ENCODE results near the gene SCAF8.

- no peak for TF ChIP-seq POLR2A (IDR thresholded peaks at IDR 0.05; ENCODE audit: low read depth, low read length)
- TF ChIP-seq POLR2AphosphoS5 (IDR thresholded peaks at IDR 0.05; ENCODE audit: low read depth, low read length) = no peak
- no peak for TF ChIP-seq TAF1 (IDR thresholded peaks at IDR 0.05; ENCODE audit: low read depth, low read length)
- no peak for TF ChIP-seq POU2F2 (IDR thresholded peaks at IDR 0.05; ENCODE audit: low read depth, low read length)
- TF ChIP-seq SPI1 (IDR thresholded peaks at IDR 0.05; ENCODE audit: low read depth, low read length) = no peak
These were observed 64.6 kb downstream of the SCAF8 start for GRCh38 chr6:154797857-154798256.
